Left lung (tissue), 10 donors: ENCODE results near the gene MARF1. TPM values are rescaled to one million over a fixed set of nuclear protein-coding genes. Genes with fewer than 3 reads are reported as not detected.
"Not testable (repeated sequence)": the region's sequence is repeated elsewhere in the genome, so short reads cannot be mapped to it uniquely, and the experiment has no call there.

Experiments used
- ATAC-seq: fragments of 200-7000 bp; cut with Tn5 transposase; one replicate; pipeline ENCODE4 v1.9.1; 2020; ENCODE audit warnings: moderate library complexity
- DNase-seq, 4 donors: peaks; one replicate each; pipeline ENCODE4 v3.0.0-alpha.2; 2013 to 2020
- H3K27ac ChIP-seq, 2 donors: fragments of 200-600 bp; sonication (generic) in 1 of 2; one replicate each; pipeline versions ENCODE4 v1.5.0 to v1.8.0; 2020 to 2021
- H3K27me3 ChIP-seq, 2 donors: fragments of 200-600 bp; sonication (generic) in 1 of 2; one replicate each; pipeline versions ENCODE4 v1.5.0 to v1.8.0; 2020 to 2021
- H3K36me3 ChIP-seq, 2 donors: fragments of 200-600 bp; sonication (generic) in 1 of 2; one replicate each; pipeline versions ENCODE4 v1.5.0 to v1.8.0; 2020 to 2021
- H3K4me1 ChIP-seq, 2 donors: fragments of 200-600 bp; one replicate each; pipeline ENCODE4 v1.8.0; 2021
- H3K4me3 ChIP-seq, 2 donors: fragments of 200-600 bp; sonication (generic) in 1 of 2; one replicate each; pipeline versions ENCODE4 v1.5.0 to v1.8.0; 2020 to 2021; ENCODE audit warnings: mild to moderate bottlenecking in 1 of 2
- H3K9me3 ChIP-seq, 2 donors: fragments of 200-600 bp; sonication (generic) in 1 of 2; one replicate each; pipeline versions ENCODE4 v1.5.0 to v1.8.0; 2020 to 2021
- CTCF ChIP-seq, 2 donors: fragments of 200-600 bp; sonication (generic) in 1 of 2; IDR thresholded peaks; one replicate each; pipeline versions ENCODE4 v1.5.0 to v1.8.0; 2021; ENCODE audit warnings: antibody characterized with exemption in 2 of 2
- intact Hi-C, 2 donors: fragments of 100-400 bp; cut with DNase I; formaldehyde crosslinking; loops; one replicate each; pipeline versions ENCODE4 v1.11.2 to v1.14.2; 2022
- polyA plus RNA-seq, 6 donors: library from polyadenylated mRNA; unstranded; fragments of 120-200 nt; gene quantifications; one replicate each; pipeline ENCODE4 v1.2.1, GENCODE V29; 2013; ENCODE audit not compliant: insufficient read length in 6 of 6
- total RNA-seq, 2 donors: library from RNA; stranded (reverse); fragmentation: NEBNext Ultra II Directional; extraction: Animal tissue kit (Norgen Biotek cat#: 25700); gene quantifications; one replicate each; pipeline ENCODE4 v1.2.1, GENCODE V29; 2021
- donor health status: DM: no; HTN: yes; CAD: no.
- donor health status: DM: no; HTN: no; CAD: no.

MARF1 gene
- total and polyA plus RNA-seq, 8 donors: 60.1 to 86.1 (median 71.0) TPM

DNA sequence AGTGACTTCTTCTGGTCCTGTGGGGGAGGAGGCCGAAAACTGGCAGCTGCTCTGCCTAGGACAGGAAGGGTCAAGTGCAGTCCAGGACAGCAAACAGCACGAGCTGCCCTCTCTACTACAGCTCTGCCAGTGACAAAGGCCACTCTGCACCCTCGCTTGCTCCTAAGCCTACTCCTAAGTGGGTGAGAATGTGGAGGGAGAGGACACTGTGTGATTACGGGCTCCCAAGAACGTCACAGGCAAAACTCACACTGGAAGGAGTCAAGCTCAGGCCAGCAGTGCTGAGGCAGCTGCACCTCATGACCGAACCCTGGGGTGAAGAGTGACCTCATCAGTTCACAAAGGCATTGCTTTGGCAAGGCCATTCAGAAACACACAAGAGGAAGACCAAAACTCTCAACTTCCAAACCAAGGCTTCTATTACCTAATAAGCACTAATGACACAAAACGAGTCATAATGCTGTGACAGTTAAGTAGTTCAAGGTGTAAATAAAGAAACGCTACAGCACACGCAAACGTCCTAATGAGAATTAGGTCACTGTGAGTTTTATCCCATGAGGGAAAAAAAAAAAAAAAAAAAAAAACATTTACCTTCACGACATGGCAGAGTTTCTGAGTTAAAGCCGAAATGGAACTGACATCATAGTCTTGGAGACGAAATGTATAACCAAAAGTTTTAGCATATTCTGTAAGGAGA lies 35.1 kb downstream of the MARF1 start:
- no peaks in the 10 kb centered on the region for H3K9me3 ChIP-seq
- peaks cover 0 to 16% of the 10 kb centered on the region in 2 donors for H3K4me1 ChIP-seq
- DNase-seq (peak in 2 of 4 donors; percentile 39 to 67), ATAC-seq (peak; percentile 80)
- H3K36me3 ChIP-seq: peaks cover 0 to 100% of the 10 kb centered on the region in 2 donors
- intact Hi-C loops: no loop called here
- H3K27ac ChIP-seq: peak overlapping the region in 1 of 2 donors; percentile 57
- TF ChIP-seq CTCF (IDR thresholded peaks at IDR 0.05): no peak
- H3K27me3 ChIP-seq: no peaks in the 10 kb centered on the region
- H3K4me3 ChIP-seq: no peak overlapping the region

DNA sequence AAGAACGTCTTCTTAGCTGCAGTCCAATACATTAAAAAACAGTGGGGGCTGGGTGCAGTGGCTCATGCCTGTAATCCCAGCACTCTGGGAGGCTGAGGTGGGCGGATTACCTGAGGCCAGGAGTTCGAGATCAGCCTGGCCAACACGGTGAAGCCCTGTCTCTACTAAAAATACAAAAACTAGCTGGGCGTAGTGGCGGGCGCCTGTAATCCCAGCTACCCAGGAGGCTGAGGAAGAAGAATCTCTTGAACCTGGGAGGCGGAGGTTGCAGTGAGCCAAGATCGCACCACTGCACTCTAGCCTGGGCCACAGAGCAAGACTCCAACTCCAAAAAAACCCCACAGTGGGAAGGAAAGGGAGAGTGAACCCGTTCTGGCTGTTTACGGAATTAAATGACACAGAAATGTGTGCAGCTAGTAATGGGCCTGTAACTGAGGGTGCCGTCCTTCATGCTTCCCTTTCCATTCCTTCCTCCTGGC lies 35.7 kb downstream of the MARF1 start:
- H3K36me3 ChIP-seq: peaks cover 0 to 99% of the 10 kb centered on the region in 2 donors
- H3K27me3 ChIP-seq, H3K9me3 ChIP-seq, H3K4me3 ChIP-seq, intact Hi-C loops, ATAC-seq, DNase-seq: not testable (repeated sequence)
- H3K4me1 ChIP-seq: peaks cover 0 to 16% of the 10 kb centered on the region in 2 donors
- peak overlapping the region in 1 of 2 donors; percentile 57 for H3K27ac ChIP-seq

- Histone ChIP-seq H3K27ac (peak overlapping the region in 1 of 2 donors; percentile 57), H3K36me3 (peaks cover 0 to 98% of the 10 kb centered on the region in 2 donors), H3K27me3 (no peaks in the 10 kb centered on the region), H3K4me3 (no peak overlapping the region), H3K4me1 (peaks cover 0 to 16% of the 10 kb centered on the region in 2 donors), H3K9me3 (no peaks in the 10 kb centered on the region)
- intact Hi-C loops: no loop called here
- no peak for DNase-seq
- no peak for TF ChIP-seq CTCF (IDR thresholded peaks at IDR 0.05)
- no peak for ATAC-seq
Measured at GRCh38 chr16:15606518-15607220, 36.3 kb downstream of the MARF1 start.

DNA sequence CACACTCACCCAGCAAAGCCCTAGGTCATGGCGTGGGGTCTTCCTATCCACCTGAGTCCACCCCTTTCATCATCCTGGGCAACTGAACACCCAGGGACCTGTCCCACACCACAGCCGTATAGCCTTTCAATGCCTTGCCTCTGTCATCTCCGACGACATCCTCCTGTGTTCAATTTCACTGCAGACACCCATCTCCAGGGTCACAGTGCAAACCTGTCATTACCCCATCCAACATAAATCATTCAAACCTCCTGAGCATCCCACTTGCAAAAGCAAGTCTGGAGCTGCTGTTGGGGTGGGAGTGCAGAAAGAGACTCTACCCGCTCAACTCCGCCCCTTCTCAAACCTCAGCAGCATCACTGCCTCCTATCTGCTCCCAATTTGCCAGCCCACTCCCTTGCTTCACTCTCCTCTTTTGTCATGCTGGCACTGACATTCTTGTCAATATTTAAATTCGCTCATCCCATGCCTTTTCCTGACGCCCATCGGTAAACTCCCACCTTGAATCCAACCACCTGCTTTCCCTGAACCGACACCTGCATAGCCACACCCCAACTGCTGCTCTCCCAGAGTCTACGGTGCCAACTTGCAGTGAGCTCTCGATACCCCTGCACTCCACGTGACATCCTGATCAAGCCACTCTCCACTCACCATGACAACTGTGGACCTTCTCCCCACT lies 37.0 kb downstream of the MARF1 start:
- Histone ChIP-seq H3K27me3 (no peaks in the 10 kb centered on the region), H3K27ac (no peak overlapping the region), H3K4me1 (peaks cover 0 to 16% of the 10 kb centered on the region in 2 donors), H3K4me3 (no peak overlapping the region), H3K36me3 (peaks cover 0 to 98% of the 10 kb centered on the region in 2 donors), H3K9me3 (no peaks in the 10 kb centered on the region)
- DNase-seq (no peak), ATAC-seq (no peak)
- TF ChIP-seq CTCF (IDR thresholded peaks at IDR 0.05): no peak
- intact Hi-C loops: no loop called here

DNA sequence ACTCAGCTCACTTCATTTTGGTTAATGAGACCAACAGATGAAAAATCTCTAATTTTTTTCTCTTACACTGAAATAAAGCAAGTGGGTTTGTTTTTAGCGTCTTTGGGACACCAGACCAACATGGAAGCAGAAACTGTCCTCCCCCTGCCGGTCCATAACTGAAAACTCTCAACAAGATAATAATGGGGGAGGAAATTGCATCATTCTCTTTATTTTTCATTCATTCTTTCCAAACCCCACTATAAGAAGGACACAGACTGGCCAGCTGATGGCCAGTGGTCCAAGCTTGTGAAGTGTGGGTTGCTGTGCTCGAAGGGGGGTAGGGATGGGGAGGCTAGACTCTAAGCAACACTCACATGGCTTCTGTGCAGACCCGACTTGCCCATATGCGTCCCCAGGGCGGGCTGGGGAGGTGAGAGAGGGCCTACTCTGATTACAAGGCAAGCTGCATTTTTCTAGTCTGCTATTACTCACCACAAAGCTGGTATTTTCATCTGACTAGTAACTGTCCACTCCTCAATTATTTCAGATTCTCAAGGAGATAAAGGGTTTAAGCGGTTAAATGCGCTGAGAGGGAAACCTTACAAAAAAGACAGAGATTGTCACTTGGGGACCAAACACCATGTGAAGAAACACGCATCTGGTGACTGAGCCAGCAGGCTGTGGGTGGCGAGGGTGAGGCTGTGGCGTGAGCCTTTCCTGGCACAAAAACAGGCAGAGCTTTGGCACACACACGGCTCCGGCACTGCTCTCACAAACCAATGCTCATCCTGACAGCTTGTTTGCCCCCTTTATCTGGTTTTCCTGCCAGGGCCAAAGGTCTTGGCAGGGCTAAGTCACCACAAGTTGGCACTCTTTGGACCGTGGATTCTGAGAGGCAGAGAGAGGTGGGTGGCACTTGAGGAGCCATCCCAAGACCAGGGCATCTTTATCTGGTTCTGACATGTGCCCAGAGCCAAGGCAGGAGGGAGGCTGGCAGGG lies 38.2 kb downstream of the MARF1 start:
- Histone ChIP-seq H3K27ac (no peak overlapping the region), H3K36me3 (peaks cover 4 to 98% of the 10 kb centered on the region in 2 donors), H3K4me1 (peaks cover 0 to 16% of the 10 kb centered on the region in 2 donors), H3K27me3 (no peaks in the 10 kb centered on the region), H3K9me3 (no peaks in the 10 kb centered on the region), H3K4me3 (no peak overlapping the region)
- DNase-seq (peak in 1 of 4 donors; percentile 20), ATAC-seq (no peak)
- no peak for TF ChIP-seq CTCF (IDR thresholded peaks at IDR 0.05)
- intact Hi-C loops: no loop called here
